GM12865 (cell line): ENCODE measurements around the gene CASZ1.

ENCODE experiments used
- DNase-seq: peaks from one replicate; pipeline ENCODE4 v3.0.0; 2010; ENCODE audit warnings: low read depth
- H3K4me3 ChIP-seq: 2 replicates; pipeline ENCODE4 v1.5.1; 2011; ENCODE audit warnings: mild to moderate bottlenecking, low read depth, low read length, control low read depth
- CTCF ChIP-seq: IDR thresholded peaks from 2 replicates; pipeline ENCODE4 v1.5.1; 2011; ENCODE audit warnings: low read length, control low read depth, low read depth, inconsistent platforms; ENCODE audit not compliant: insufficient read depth; ENCODE audit errors: missing control alignments

Gene CASZ1

GRCh38 chr1:10685808-10686403 lies 110.5 kb downstream of the CASZ1 start:
- no peak for DNase-seq
- H3K4me3 ChIP-seq, result no peak overlapping the region
- TF ChIP-seq CTCF, result no peak

- no peak for DNase-seq
- TF ChIP-seq CTCF, result no peak
- H3K4me3 ChIP-seq, result no peak overlapping the region
These were observed 111.1 kb downstream of the CASZ1 start for GRCh38 chr1:10685196-10685807.

GRCh38 chr1:10684221-10684620 lies 112.2 kb downstream of the CASZ1 start:
- no peak for DNase-seq
- no peak overlapping the region for H3K4me3 ChIP-seq
- no peak for TF ChIP-seq CTCF

GRCh38 chr1:10682449-10683309 lies 113.8 kb downstream of the CASZ1 start:
- H3K4me3 ChIP-seq, result no peak overlapping the region
- no peak for TF ChIP-seq CTCF
- DNase-seq, result no peak

- H3K4me3 ChIP-seq, result no peak overlapping the region
- no peak for DNase-seq
- TF ChIP-seq CTCF, result no peak
These were observed 114.4 kb downstream of the CASZ1 start for GRCh38 chr1:10682108-10682445.

GRCh38 chr1:10681296-10682107 lies 114.9 kb downstream of the CASZ1 start:
- no peak overlapping the region for H3K4me3 ChIP-seq
- no peak for DNase-seq
- no peak for TF ChIP-seq CTCF
